Stimulated activated CD8-positive, alpha-beta memory T cell treated with anti-CD3 and anti-CD28 coated beads, Interleukin-4, amount 100 ng/mL, for 24 hours (primary cell): Measurements from ENCODE around the gene SEPTIN2.
"Not testable (repeated sequence)": the region's sequence is repeated elsewhere in the genome, so short reads cannot be mapped to it uniquely, and the experiment has no call there.

Experiments used
- DNase-seq: peaks from one replicate; pipeline ENCODE4 v3.0.0-alpha.2; 2020; ENCODE audit warnings: low read depth

SEPTIN2 gene

GRCh38 chr2:241288324-241288888, 27.3 kb upstream of the SEPTIN2 start:
- no peak for DNase-seq

GRCh38 chr2:241289053-241289452, 26.7 kb upstream of the SEPTIN2 start:
- DNase-seq, result no peak

- DNase-seq, result no peak
Measured at GRCh38 chr2:241289597-241289996, 26.1 kb upstream of the SEPTIN2 start.

- DNase-seq, result no peak
Measured at GRCh38 chr2:241291153-241291552, 24.6 kb upstream of the SEPTIN2 start.

GRCh38 chr2:241291977-241292376, 23.7 kb upstream of the SEPTIN2 start:
- no peak for DNase-seq

- not testable (repeated sequence) for DNase-seq
Measured at GRCh38 chr2:241293378-241293797, 22.3 kb upstream of the SEPTIN2 start.

GRCh38 chr2:241295326-241296095, 20.2 kb upstream of the SEPTIN2 start:
- DNase-seq, result no peak

GRCh38 chr2:241296767-241297166, 19.0 kb upstream of the SEPTIN2 start:
- DNase-seq, result no peak

- no peak for DNase-seq
Measured at GRCh38 chr2:241298673-241299072, 17.1 kb upstream of the SEPTIN2 start.

- peak; percentile 18 for DNase-seq
Measured at GRCh38 chr2:241300000-241300399, 15.7 kb upstream of the SEPTIN2 start.

- no peak for DNase-seq
Measured at GRCh38 chr2:241302083-241302482, 13.6 kb upstream of the SEPTIN2 start.

GRCh38 chr2:241302759-241303651, 12.7 kb upstream of the SEPTIN2 start:
- no peak for DNase-seq

GRCh38 chr2:241304039-241304670, 11.6 kb upstream of the SEPTIN2 start:
- no peak for DNase-seq

GRCh38 chr2:241307055-241307454, 8.7 kb upstream of the SEPTIN2 start:
- DNase-seq, result no peak

- DNase-seq, result no peak
Measured at GRCh38 chr2:241308267-241308666, 7.5 kb upstream of the SEPTIN2 start.

GRCh38 chr2:241308832-241309500, 6.8 kb upstream of the SEPTIN2 start:
- no peak for DNase-seq

- peak; percentile 43 for DNase-seq
Measured at GRCh38 chr2:241309684-241310117, 6.0 kb upstream of the SEPTIN2 start.

- DNase-seq, result no peak
Measured at GRCh38 chr2:241310917-241311566, 4.7 kb upstream of the SEPTIN2 start.

GRCh38 chr2:241312082-241312481, 3.6 kb upstream of the SEPTIN2 start:
- DNase-seq, result no peak

GRCh38 chr2:241313543-241314095, 2.1 kb upstream of the SEPTIN2 start:
- no peak for DNase-seq
